ENCODE measurements around the gene RHBDF2.

- TF ChIP-seq, protein P1, sequence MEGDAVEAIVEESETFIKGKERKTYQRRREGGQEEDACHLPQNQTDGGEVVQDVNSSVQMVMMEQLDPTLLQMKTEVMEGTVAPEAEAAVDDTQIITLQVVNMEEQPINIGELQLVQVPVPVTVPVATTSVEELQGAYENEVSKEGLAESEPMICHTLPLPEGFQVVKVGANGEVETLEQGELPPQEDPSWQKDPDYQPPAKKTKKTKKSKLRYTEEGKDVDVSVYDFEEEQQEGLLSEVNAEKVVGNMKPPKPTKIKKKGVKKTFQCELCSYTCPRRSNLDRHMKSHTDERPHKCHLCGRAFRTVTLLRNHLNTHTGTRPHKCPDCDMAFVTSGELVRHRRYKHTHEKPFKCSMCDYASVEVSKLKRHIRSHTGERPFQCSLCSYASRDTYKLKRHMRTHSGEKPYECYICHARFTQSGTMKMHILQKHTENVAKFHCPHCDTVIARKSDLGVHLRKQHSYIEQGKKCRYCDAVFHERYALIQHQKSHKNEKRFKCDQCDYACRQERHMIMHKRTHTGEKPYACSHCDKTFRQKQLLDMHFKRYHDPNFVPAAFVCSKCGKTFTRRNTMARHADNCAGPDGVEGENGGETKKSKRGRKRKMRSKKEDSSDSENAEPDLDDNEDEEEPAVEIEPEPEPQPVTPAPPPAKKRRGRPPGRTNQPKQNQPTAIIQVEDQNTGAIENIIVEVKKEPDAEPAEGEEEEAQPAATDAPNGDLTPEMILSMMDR (IDR thresholded peaks at IDR 0.05), result no peak
- no peak for TF ChIP-seq EZH2phosphoT487 (IDR thresholded peaks at IDR 0.05)
Observed at GRCh38 chr17:76541739-76542454, 40.7 kb upstream of the RHBDF2 start.

Measured in neural progenitor cell (in vitro differentiated cells).